Measurements from ENCODE around the gene PRR23E. TPM values are rescaled to one million over a fixed set of nuclear protein-coding genes. Genes with fewer than 3 reads are reported as not detected.

The PRR23E gene
- total RNA-seq, 2 experiments from 2014 or later = not detected

GRCh38 chr3:127157171-127157828 is 35.6 kb upstream of the PRR23E start:
- DNase-seq (no peak), ATAC-seq (ENCODE audit: low read depth) (no peak)
- POLR2A ChIA-PET = no interaction called here
- Mint-ChIP-seq H3K4me3 (no peak overlapping the region), H3K27me3 (no peaks in the 10 kb centered on the region), H3K9me3 (no peaks in the 10 kb centered on the region), H3K27ac (no peak overlapping the region), H3K36me3 (no peaks in the 10 kb centered on the region), H3K4me1 (no peaks in the 10 kb centered on the region)

GRCh38 chr3:127158614-127159229 is 34.2 kb upstream of the PRR23E start:
- no peaks in the 10 kb centered on the region for H3K4me1 Mint-ChIP-seq
- no peaks in the 10 kb centered on the region for H3K36me3 Mint-ChIP-seq
- ATAC-seq (ENCODE audit: low read depth) (no peak), DNase-seq (no peak)
- no peaks in the 10 kb centered on the region for H3K9me3 Mint-ChIP-seq
- H3K4me3 Mint-ChIP-seq = no peak overlapping the region
- POLR2A ChIA-PET = no interaction called here
- H3K27ac Mint-ChIP-seq = no peak overlapping the region
- no peaks in the 10 kb centered on the region for H3K27me3 Mint-ChIP-seq

- H3K4me1 Mint-ChIP-seq = no peaks in the 10 kb centered on the region
- no peaks in the 10 kb centered on the region for H3K27me3 Mint-ChIP-seq
- H3K36me3 Mint-ChIP-seq = no peaks in the 10 kb centered on the region
- POLR2A ChIA-PET = no interaction called here
- no peak for DNase-seq
- H3K9me3 Mint-ChIP-seq = no peaks in the 10 kb centered on the region
- ATAC-seq (ENCODE audit: low read depth) = no peak
- no peak overlapping the region for H3K27ac Mint-ChIP-seq
- H3K4me3 Mint-ChIP-seq = no peak overlapping the region
These were observed 33.4 kb upstream of the PRR23E start for GRCh38 chr3:127159543-127159942.

GRCh38 chr3:127161236-127161635 is 31.7 kb upstream of the PRR23E start:
- Mint-ChIP-seq H3K4me1 (no peaks in the 10 kb centered on the region), H3K27me3 (no peaks in the 10 kb centered on the region), H3K9me3 (no peaks in the 10 kb centered on the region), H3K27ac (no peak overlapping the region), H3K36me3 (no peaks in the 10 kb centered on the region), H3K4me3 (no peak overlapping the region)
- DNase-seq (no peak), ATAC-seq (ENCODE audit: low read depth) (no peak)
- POLR2A ChIA-PET = no interaction called here

GRCh38 chr3:127161973-127162579 is 30.9 kb upstream of the PRR23E start:
- Mint-ChIP-seq H3K9me3 (no peaks in the 10 kb centered on the region), H3K27me3 (no peaks in the 10 kb centered on the region), H3K27ac (no peak overlapping the region), H3K36me3 (no peaks in the 10 kb centered on the region), H3K4me1 (no peaks in the 10 kb centered on the region), H3K4me3 (no peak overlapping the region)
- DNase-seq (no peak), ATAC-seq (ENCODE audit: low read depth) (no peak)
- POLR2A ChIA-PET = no interaction called here

GRCh38 chr3:127162947-127163645 is 29.8 kb upstream of the PRR23E start:
- Mint-ChIP-seq H3K9me3 (no peaks in the 10 kb centered on the region), H3K36me3 (no peaks in the 10 kb centered on the region), H3K27me3 (no peaks in the 10 kb centered on the region), H3K4me1 (no peaks in the 10 kb centered on the region), H3K4me3 (no peak overlapping the region), H3K27ac (no peak overlapping the region)
- DNase-seq (no peak), ATAC-seq (ENCODE audit: low read depth) (no peak)
- POLR2A ChIA-PET = no interaction called here

GRCh38 chr3:127164615-127165014 is 28.3 kb upstream of the PRR23E start:
- no peaks in the 10 kb centered on the region for H3K9me3 Mint-ChIP-seq
- no peak for ATAC-seq (ENCODE audit: low read depth)
- POLR2A ChIA-PET = no interaction called here
- DNase-seq = no peak
- no peak overlapping the region for H3K27ac Mint-ChIP-seq
- H3K27me3 Mint-ChIP-seq = no peaks in the 10 kb centered on the region
- H3K4me3 Mint-ChIP-seq = no peak overlapping the region
- no peaks in the 10 kb centered on the region for H3K36me3 Mint-ChIP-seq
- H3K4me1 Mint-ChIP-seq = no peaks in the 10 kb centered on the region

- POLR2A ChIA-PET = no interaction called here
These were observed 27.9 kb upstream of the PRR23E start for GRCh38 chr3:127165036-127165435.

GRCh38 chr3:127165694-127166485 is 27.0 kb upstream of the PRR23E start:
- no peak overlapping the region for H3K27ac Mint-ChIP-seq
- no peaks in the 10 kb centered on the region for H3K4me1 Mint-ChIP-seq
- no peaks in the 10 kb centered on the region for H3K9me3 Mint-ChIP-seq
- POLR2A ChIA-PET = no interaction called here
- no peak for ATAC-seq (ENCODE audit: low read depth)
- H3K36me3 Mint-ChIP-seq = no peaks in the 10 kb centered on the region
- H3K27me3 Mint-ChIP-seq = no peaks in the 10 kb centered on the region
- no peak overlapping the region for H3K4me3 Mint-ChIP-seq
- DNase-seq = no peak

More at GRCh38 chr3:127165036-127165435, 27.9 kb upstream of the PRR23E start:
- no peaks in the 10 kb centered on the region for H3K36me3 Mint-ChIP-seq
- no peaks in the 10 kb centered on the region for H3K27me3 Mint-ChIP-seq
- no peaks in the 10 kb centered on the region for H3K4me1 Mint-ChIP-seq
- no peak overlapping the region for H3K4me3 Mint-ChIP-seq
- ATAC-seq (ENCODE audit: low read depth) (no peak), DNase-seq (no peak)
- no peak overlapping the region for H3K27ac Mint-ChIP-seq
- H3K9me3 Mint-ChIP-seq = no peaks in the 10 kb centered on the region

GRCh38 chr3:127166501-127167065 is 26.3 kb upstream of the PRR23E start:
- H3K4me1 Mint-ChIP-seq = no peaks in the 10 kb centered on the region
- no peaks in the 10 kb centered on the region for H3K9me3 Mint-ChIP-seq
- DNase-seq = no peak
- H3K4me3 Mint-ChIP-seq = no peak overlapping the region
- no peak for ATAC-seq (ENCODE audit: low read depth)
- no peaks in the 10 kb centered on the region for H3K36me3 Mint-ChIP-seq
- no peak overlapping the region for H3K27ac Mint-ChIP-seq
- POLR2A ChIA-PET = no interaction called here
- H3K27me3 Mint-ChIP-seq = no peaks in the 10 kb centered on the region

- Mint-ChIP-seq H3K4me1 (peaks cover 2% of the 10 kb centered on the region), H3K9me3 (no peaks in the 10 kb centered on the region), H3K36me3 (no peaks in the 10 kb centered on the region), H3K27me3 (no peaks in the 10 kb centered on the region), H3K27ac (no peak overlapping the region), H3K4me3 (no peak overlapping the region)
- ATAC-seq (ENCODE audit: low read depth) (no peak), DNase-seq (no peak)
- POLR2A ChIA-PET = no interaction called here
These were observed 25.5 kb upstream of the PRR23E start for GRCh38 chr3:127167315-127168043.

- ATAC-seq (ENCODE audit: low read depth) (no peak), DNase-seq (no peak)
- no peaks in the 10 kb centered on the region for H3K27me3 Mint-ChIP-seq
- no peak overlapping the region for H3K27ac Mint-ChIP-seq
- H3K36me3 Mint-ChIP-seq = no peaks in the 10 kb centered on the region
- peaks cover 2% of the 10 kb centered on the region for H3K4me1 Mint-ChIP-seq
- POLR2A ChIA-PET = no interaction called here
- no peak overlapping the region for H3K4me3 Mint-ChIP-seq
- no peaks in the 10 kb centered on the region for H3K9me3 Mint-ChIP-seq
These were observed 24.7 kb upstream of the PRR23E start for GRCh38 chr3:127168271-127168670.

Data from activated naive CD8-positive, alpha-beta T cell treated with anti-CD3 and anti-CD28 coated beads, Interleukin-2, amount 10 ng/mL, durations not matched to agents 7 days and 5 days (primary cell).